Neural progenitor cell (in vitro differentiated cells): ENCODE data around the gene TMEM132E. TPM values are rescaled to one million over a fixed set of nuclear protein-coding genes. Genes with fewer than 3 reads are reported as not detected.
"Not testable (repeated sequence)": the region's sequence is repeated elsewhere in the genome, so short reads cannot be mapped to it uniquely, and the experiment has no call there.

Experiments used
- DNase-seq: peaks from one replicate; pipeline ENCODE4 v3.0.0-alpha.2; 2016; ENCODE audit warnings: low spot score
- H2AFZ ChIP-seq: fragments of 200-600 bp; sonication (generic); replicated peaks from 2 replicates; pipeline ENCODE4 v1.6.1; 2016; ENCODE audit warnings: antibody characterized with exemption
- H3F3A ChIP-seq: fragments of 200-600 bp; sonication (generic); 2 replicates; pipeline ENCODE4 v1.6.1; 2016; ENCODE audit warnings: antibody characterized with exemption, low read depth
- H3K27ac ChIP-seq: fragments of 200-600 bp; sonication (generic); 2 replicates; pipeline ENCODE4 v1.5.1; 2016; ENCODE audit warnings: mild to moderate bottlenecking
- H3K27me3 ChIP-seq: fragments of 200-600 bp; sonication (generic); 2 replicates; pipeline ENCODE4 v1.6.1; 2016; ENCODE audit warnings: mild to moderate bottlenecking, moderate library complexity
- H3K36me3 ChIP-seq: fragments of 200-600 bp; sonication (generic); 2 replicates; pipeline ENCODE4 v1.5.1; 2016
- H3K4me1 ChIP-seq: fragments of 200-600 bp; sonication (generic); 2 replicates; pipeline ENCODE4 v1.6.1; 2016; ENCODE audit warnings: mixed run types
- H3K4me2 ChIP-seq: fragments of 200-600 bp; sonication (generic); 2 replicates; pipeline ENCODE4 v1.6.1; 2016
- H3K4me3 ChIP-seq: fragments of 200-600 bp; sonication (generic); 2 replicates; pipeline ENCODE4 v1.5.1; 2016
- H3K79me2 ChIP-seq: fragments of 200-600 bp; sonication (generic); 2 replicates; pipeline ENCODE4 v1.6.1; 2016; ENCODE audit warnings: low read depth
- H3K9ac ChIP-seq: fragments of 200-600 bp; sonication (generic); 2 replicates; pipeline ENCODE4 v1.6.1; 2016
- H3K9me3 ChIP-seq: fragments of 200-600 bp; sonication (generic); 2 replicates; pipeline ENCODE4 v1.5.1; 2016; ENCODE audit warnings: low read depth
- H4K20me1 ChIP-seq: fragments of 200-600 bp; sonication (generic); 2 replicates; pipeline ENCODE4 v1.6.1; 2016; ENCODE audit warnings: low read depth
- H3K27ac Mint-ChIP-seq: 3 replicates; pipeline ENCODE4 v1.8.0; 2021; ENCODE audit warnings: mixed read lengths
- H3K27me3 Mint-ChIP-seq: 2 replicates; pipeline ENCODE4 v1.8.0; 2022; ENCODE audit warnings: low read depth, mild to moderate bottlenecking, inconsistent platforms, moderate library complexity, mixed read lengths; ENCODE audit not compliant: insufficient read depth
- H3K36me3 Mint-ChIP-seq: 3 replicates; pipeline ENCODE4 v1.8.0; 2021; ENCODE audit warnings: mixed read lengths
- H3K4me1 Mint-ChIP-seq: 3 replicates; pipeline ENCODE4 v1.8.0; 2021; ENCODE audit warnings: mixed read lengths
- H3K4me3 Mint-ChIP-seq: 3 replicates; pipeline ENCODE4 v1.8.0; 2021; ENCODE audit warnings: mild to moderate bottlenecking, moderate library complexity, mixed read lengths
- H3K9me3 Mint-ChIP-seq: 3 replicates; pipeline ENCODE4 v1.8.0; 2020; ENCODE audit warnings: mixed read lengths
- CTCF ChIP-seq: fragments of 200-600 bp; sonication (generic); IDR thresholded peaks from 2 replicates; pipeline ENCODE4 v1.5.1; 2017; ENCODE audit warnings: antibody characterized with exemption, mild to moderate bottlenecking
- EZH2 ChIP-seq: fragments of 200-600 bp; sonication (generic); IDR thresholded peaks from 2 replicates; pipeline ENCODE4 v1.6.1; 2017; ENCODE audit warnings: antibody characterized with exemption, mild to moderate bottlenecking, moderate library complexity
- EZH2phosphoT487 ChIP-seq: fragments of 200-600 bp; sonication (generic); IDR thresholded peaks from 2 replicates; pipeline ENCODE4 v1.6.1; 2017; ENCODE audit warnings: antibody characterized with exemption
- total RNA-seq: library from RNA; depleted of rRNA; stranded (reverse); fragments of >200 nt; gene quantifications from 2 replicates; pipeline ENCODE4 v1.2.3, GENCODE V29; 2015; ENCODE audit warnings: low replicate concordance

Gene TMEM132E
- total RNA-seq, 1 donor from 2014 or later, result 0.21 TPM

- H2AFZ ChIP-seq, result no peak overlapping the region
- no peak overlapping the region for H3K9ac ChIP-seq
- H3K4me2 ChIP-seq, result no peak overlapping the region
- Mint-ChIP-seq H3K27me3 (peaks cover 8% of the 10 kb centered on the region), H3K36me3 (no peaks in the 10 kb centered on the region), H3K4me3 (no peak overlapping the region), H3K4me1 (peaks cover 9% of the 10 kb centered on the region), H3K9me3 (no peaks in the 10 kb centered on the region), H3K27ac (no peak overlapping the region)
- H3K36me3 ChIP-seq, result no peaks in the 10 kb centered on the region
- H3K9me3 ChIP-seq, result no peaks in the 10 kb centered on the region
- H3F3A ChIP-seq, result no peaks in the 10 kb centered on the region
- no peak overlapping the region for H3K4me3 ChIP-seq
- H3K27ac ChIP-seq, result no peak overlapping the region
- H3K27me3 ChIP-seq, result peaks cover 48% of the 10 kb centered on the region
- no peak for TF ChIP-seq EZH2phosphoT487
- no peak for TF ChIP-seq EZH2
- TF ChIP-seq CTCF, result no peak
- no peaks in the 10 kb centered on the region for H4K20me1 ChIP-seq
- H3K79me2 ChIP-seq, result no peaks in the 10 kb centered on the region
- no peaks in the 10 kb centered on the region for H3K4me1 ChIP-seq
- DNase-seq, result no peak
Observed at GRCh38 chr17:34533806-34534527, 45.4 kb upstream of the TMEM132E start.

GRCh38 chr17:34537445-34537844 lies 41.9 kb upstream of the TMEM132E start:
- no peaks in the 10 kb centered on the region for H3F3A ChIP-seq
- H3K9ac ChIP-seq, result no peak overlapping the region
- H4K20me1 ChIP-seq, result no peaks in the 10 kb centered on the region
- H2AFZ ChIP-seq, result no peak overlapping the region
- no peaks in the 10 kb centered on the region for H3K36me3 ChIP-seq
- H3K79me2 ChIP-seq, result no peaks in the 10 kb centered on the region
- peaks cover 72% of the 10 kb centered on the region for H3K27me3 ChIP-seq
- Mint-ChIP-seq H3K9me3 (no peaks in the 10 kb centered on the region), H3K27ac (no peak overlapping the region), H3K4me1 (no peaks in the 10 kb centered on the region), H3K27me3 (peaks cover 10% of the 10 kb centered on the region), H3K36me3 (no peaks in the 10 kb centered on the region), H3K4me3 (no peak overlapping the region)
- H3K4me3 ChIP-seq, result no peak overlapping the region
- TF ChIP-seq EZH2, result no peak
- no peak for TF ChIP-seq CTCF
- TF ChIP-seq EZH2phosphoT487, result no peak
- no peaks in the 10 kb centered on the region for H3K9me3 ChIP-seq
- no peak overlapping the region for H3K27ac ChIP-seq
- DNase-seq, result no peak
- H3K4me2 ChIP-seq, result no peak overlapping the region
- no peaks in the 10 kb centered on the region for H3K4me1 ChIP-seq

GRCh38 chr17:34538582-34538981 lies 40.8 kb upstream of the TMEM132E start:
- H3K4me3 ChIP-seq, H2AFZ ChIP-seq, H3K9me3 ChIP-seq, H3K79me2 ChIP-seq, H3K36me3 Mint-ChIP-seq, H3K4me3 Mint-ChIP-seq, H3K36me3 ChIP-seq, H3K4me2 ChIP-seq, H3K27ac Mint-ChIP-seq, H3K27ac ChIP-seq, H3K4me1 Mint-ChIP-seq, H3K9ac ChIP-seq, H3F3A ChIP-seq, H3K9me3 Mint-ChIP-seq, H4K20me1 ChIP-seq, DNase-seq, H3K4me1 ChIP-seq: not testable (repeated sequence)
- peaks cover 75% of the 10 kb centered on the region for H3K27me3 ChIP-seq
- H3K27me3 Mint-ChIP-seq, result peaks cover 10% of the 10 kb centered on the region

GRCh38 chr17:34539881-34540280 lies 39.5 kb upstream of the TMEM132E start:
- Histone ChIP-seq H3K36me3 (no peaks in the 10 kb centered on the region), H3K4me2 (no peak overlapping the region), H3K79me2 (no peaks in the 10 kb centered on the region), H3K27me3 (peaks cover 76% of the 10 kb centered on the region), H3K4me3 (no peak overlapping the region), H3K9ac (no peak overlapping the region), H4K20me1 (no peaks in the 10 kb centered on the region), H3K27ac (no peak overlapping the region), H2AFZ (no peak overlapping the region), H3F3A (no peaks in the 10 kb centered on the region), H3K9me3 (no peaks in the 10 kb centered on the region), H3K4me1 (no peaks in the 10 kb centered on the region)
- Mint-ChIP-seq H3K9me3 (no peaks in the 10 kb centered on the region), H3K27ac (no peak overlapping the region), H3K4me3 (no peak overlapping the region), H3K4me1 (no peaks in the 10 kb centered on the region), H3K36me3 (no peaks in the 10 kb centered on the region), H3K27me3 (peaks cover 10% of the 10 kb centered on the region)
- TF ChIP-seq EZH2, result no peak
- TF ChIP-seq EZH2phosphoT487, result no peak
- TF ChIP-seq CTCF, result no peak
- no peak for DNase-seq
